ENCODE data around the gene KIAA0232.
"Not testable (repeated sequence)": the region's sequence is repeated elsewhere in the genome, so short reads cannot be mapped to it uniquely, and the experiment has no call there.

The KIAA0232 gene

GRCh38 chr4:6806924-6807626 lies 24.5 kb downstream of the KIAA0232 start:
- no peak for DNase-seq (ENCODE audit: low read depth in 2 of 2, low spot score in 1 of 2)

- DNase-seq (ENCODE audit: low read depth in 2 of 2, low spot score in 1 of 2), result no peak
These were observed 25.7 kb downstream of the KIAA0232 start for GRCh38 chr4:6808259-6808658.

- DNase-seq (ENCODE audit: low read depth in 2 of 2, low spot score in 1 of 2), result no peak
These were observed 28.6 kb downstream of the KIAA0232 start for GRCh38 chr4:6811165-6811564.

- no peak for DNase-seq (ENCODE audit: low read depth in 2 of 2, low spot score in 1 of 2)
These were observed 30.2 kb downstream of the KIAA0232 start for GRCh38 chr4:6812766-6813165.

- no peak for DNase-seq (ENCODE audit: low read depth in 2 of 2, low spot score in 1 of 2)
These were observed 31.2 kb downstream of the KIAA0232 start for GRCh38 chr4:6813725-6814124.

- DNase-seq (ENCODE audit: low read depth in 2 of 2, low spot score in 1 of 2), result no peak
These were observed 32.7 kb downstream of the KIAA0232 start for GRCh38 chr4:6815029-6815836.

- DNase-seq (ENCODE audit: low read depth in 2 of 2, low spot score in 1 of 2), result no peak
These were observed 36.8 kb downstream of the KIAA0232 start for GRCh38 chr4:6819295-6819694.

GRCh38 chr4:6820695-6821094 lies 38.2 kb downstream of the KIAA0232 start:
- no peak for DNase-seq (ENCODE audit: low read depth in 2 of 2, low spot score in 1 of 2)

- DNase-seq (ENCODE audit: low read depth in 2 of 2, low spot score in 1 of 2), result no peak
These were observed 41.5 kb downstream of the KIAA0232 start for GRCh38 chr4:6824071-6824470.

GRCh38 chr4:6824772-6825402 lies 42.4 kb downstream of the KIAA0232 start:
- no peak for DNase-seq (ENCODE audit: low read depth in 2 of 2, low spot score in 1 of 2)

- no peak for DNase-seq (ENCODE audit: low read depth in 2 of 2, low spot score in 1 of 2)
These were observed 42.9 kb downstream of the KIAA0232 start for GRCh38 chr4:6825403-6825802.

GRCh38 chr4:6826781-6827508 lies 44.4 kb downstream of the KIAA0232 start:
- DNase-seq (ENCODE audit: low read depth in 2 of 2, low spot score in 1 of 2), result no peak

GRCh38 chr4:6829086-6829485 lies 46.6 kb downstream of the KIAA0232 start:
- no peak for DNase-seq (ENCODE audit: low read depth in 2 of 2, low spot score in 1 of 2)

GRCh38 chr4:6834867-6835266 lies 52.3 kb downstream of the KIAA0232 start:
- DNase-seq (ENCODE audit: low read depth in 2 of 2, low spot score in 1 of 2), result no peak

GRCh38 chr4:6835616-6836015 lies 53.1 kb downstream of the KIAA0232 start:
- DNase-seq (ENCODE audit: low read depth in 2 of 2, low spot score in 1 of 2), result not testable (repeated sequence)

- DNase-seq (ENCODE audit: low read depth in 2 of 2, low spot score in 1 of 2), result not testable (repeated sequence)
These were observed 54.6 kb downstream of the KIAA0232 start for GRCh38 chr4:6837106-6837505.

GRCh38 chr4:6839579-6839978 lies 57.1 kb downstream of the KIAA0232 start:
- DNase-seq (ENCODE audit: low read depth in 2 of 2, low spot score in 1 of 2), result no peak

- no peak for DNase-seq (ENCODE audit: low read depth in 2 of 2, low spot score in 1 of 2)
These were observed 57.8 kb downstream of the KIAA0232 start for GRCh38 chr4:6840062-6840976.

GRCh38 chr4:6845027-6845426 lies 62.5 kb downstream of the KIAA0232 start:
- DNase-seq (ENCODE audit: low read depth in 2 of 2, low spot score in 1 of 2), result no peak

GRCh38 chr4:6845574-6845973 lies 63.0 kb downstream of the KIAA0232 start:
- no peak for DNase-seq (ENCODE audit: low read depth in 2 of 2, low spot score in 1 of 2)

Measured in stimulated activated CD8-positive, alpha-beta memory T cell treated with anti-CD3 and anti-CD28 coated beads, Interleukin-4, amount 100 ng/mL, for 1 hour (primary cell).